RCC 7860 (cell line): Measurements from ENCODE around the gene TWIST1.

Experiments used
- DNase-seq: peaks from one replicate; pipeline ENCODE4 v3.0.0-alpha.2; 2015; ENCODE audit warnings: low spot score
- FAIRE-seq: peaks from 2 replicates; lab custom pipeline; 2012; peaks lifted over from hg19 to GRCh38; lab: Jason Lieb, UNC

TWIST1 gene

GRCh38 chr7:19097165-19098055 is 20.0 kb downstream of the TWIST1 start:
- DNase-seq (no peak), FAIRE-seq (no peak)

GRCh38 chr7:19095353-19095860 is 22.0 kb downstream of the TWIST1 start:
- no peak for DNase-seq
- no peak for FAIRE-seq

GRCh38 chr7:19094598-19095352 is 22.7 kb downstream of the TWIST1 start:
- FAIRE-seq (no peak), DNase-seq (no peak)

GRCh38 chr7:19094138-19094537 is 23.3 kb downstream of the TWIST1 start:
- no peak for FAIRE-seq
- DNase-seq, result no peak

GRCh38 chr7:19091550-19092200 is 25.8 kb downstream of the TWIST1 start:
- DNase-seq, result no peak
- no peak for FAIRE-seq

GRCh38 chr7:19090526-19090925 is 26.9 kb downstream of the TWIST1 start:
- no peak for DNase-seq
- no peak for FAIRE-seq

- FAIRE-seq, result no peak
These were observed 27.6 kb downstream of the TWIST1 start for GRCh38 chr7:19089797-19090196.

GRCh38 chr7:19089378-19089777 is 28.1 kb downstream of the TWIST1 start:
- no peak for DNase-seq
- no peak for FAIRE-seq

More at GRCh38 chr7:19089797-19090196, 27.6 kb downstream of the TWIST1 start:
- DNase-seq, result no peak

GRCh38 chr7:19080093-19080492 is 37.3 kb downstream of the TWIST1 start:
- FAIRE-seq (no peak), DNase-seq (no peak)

- FAIRE-seq, result no peak
- DNase-seq, result no peak
These were observed 38.4 kb downstream of the TWIST1 start for GRCh38 chr7:19079066-19079465.

GRCh38 chr7:19069842-19070241 is 47.6 kb downstream of the TWIST1 start:
- DNase-seq, result no peak
- no peak for FAIRE-seq

GRCh38 chr7:19066170-19066569 is 51.3 kb downstream of the TWIST1 start:
- no peak for DNase-seq
- FAIRE-seq, result no peak
